Measurements from ENCODE around the gene SLCO4A1.
"Not testable (repeated sequence)": the region's sequence is repeated elsewhere in the genome, so short reads cannot be mapped to it uniquely, and the experiment has no call there.

The SLCO4A1 gene

GRCh38 chr20:62624719-62625453 is 17.4 kb upstream of the SLCO4A1 start:
- H3K4me1 ChIP-seq (ENCODE audit: control insufficient read depth, low read length) = peaks cover 64% of the 10 kb centered on the region
- TF ChIP-seq CTCF (IDR thresholded peaks at IDR 0.05; ENCODE audit: low read depth, low read length, poor library complexity, severe bottlenecking) = no peak
- TF ChIP-seq EZH2phosphoT487 (IDR thresholded peaks at IDR 0.05; ENCODE audit: borderline replicate concordance, low read length) = no peak
- peaks cover 10% of the 10 kb centered on the region for H3F3A ChIP-seq (ENCODE audit: control insufficient read depth, insufficient read depth)
- H3K9me2 ChIP-seq (replicated peaks; ENCODE audit: control insufficient read depth, low read length) = no peaks in the 10 kb centered on the region
- H3K36me3 ChIP-seq (ENCODE audit: control insufficient read depth, low read length) = peaks cover 7% of the 10 kb centered on the region
- H3K79me2 ChIP-seq (ENCODE audit: control insufficient read depth, low read length) = no peaks in the 10 kb centered on the region; the same call in 1 of the 2 replicates
- H3K9me3 ChIP-seq (ENCODE audit: control insufficient read depth, insufficient read depth, low read length) = peaks cover 10% of the 10 kb centered on the region
- peak overlapping the region; percentile 75 for H3K4me2 ChIP-seq (ENCODE audit: low read length)
- no peaks in the 10 kb centered on the region for H3K27me3 ChIP-seq (ENCODE audit: control insufficient read depth, low read length)
- H3K27ac ChIP-seq (ENCODE audit: low read depth, low read length) = peak overlapping the region; percentile 64
- peak overlapping the region; percentile 60 for H3K4me3 ChIP-seq (ENCODE audit: low read length)
- H4K20me1 ChIP-seq (ENCODE audit: control insufficient read depth, insufficient read depth, low read depth, low read length) = no peaks in the 10 kb centered on the region

GRCh38 chr20:62625516-62625915 is 16.8 kb upstream of the SLCO4A1 start:
- no peaks in the 10 kb centered on the region for H4K20me1 ChIP-seq (ENCODE audit: control insufficient read depth, insufficient read depth, low read depth, low read length)
- H3K4me1 ChIP-seq (ENCODE audit: control insufficient read depth, low read length) = peaks cover 70% of the 10 kb centered on the region
- TF ChIP-seq CTCF (IDR thresholded peaks at IDR 0.05; ENCODE audit: low read depth, low read length, poor library complexity, severe bottlenecking) = no peak
- no peak for TF ChIP-seq EZH2phosphoT487 (IDR thresholded peaks at IDR 0.05; ENCODE audit: borderline replicate concordance, low read length)
- peaks cover 5% of the 10 kb centered on the region; the same call in 1 of the 2 replicates for H3F3A ChIP-seq (ENCODE audit: control insufficient read depth, insufficient read depth)
- H3K27me3 ChIP-seq (ENCODE audit: control insufficient read depth, low read length) = no peaks in the 10 kb centered on the region
- no peaks in the 10 kb centered on the region for H3K9me2 ChIP-seq (replicated peaks; ENCODE audit: control insufficient read depth, low read length)
- peaks cover 10% of the 10 kb centered on the region for H3K9me3 ChIP-seq (ENCODE audit: control insufficient read depth, insufficient read depth, low read length)
- H3K79me2 ChIP-seq (ENCODE audit: control insufficient read depth, low read length) = no peaks in the 10 kb centered on the region; the same call in 1 of the 2 replicates
- H3K27ac ChIP-seq (ENCODE audit: low read depth, low read length) = no peak overlapping the region
- H3K36me3 ChIP-seq (ENCODE audit: control insufficient read depth, low read length) = peaks cover 7% of the 10 kb centered on the region
- H3K4me3 ChIP-seq (ENCODE audit: low read length) = no peak overlapping the region
- H3K4me2 ChIP-seq (ENCODE audit: low read length) = no peak overlapping the region

GRCh38 chr20:62625921-62626547 is 16.3 kb upstream of the SLCO4A1 start:
- H3K27me3 ChIP-seq (ENCODE audit: control insufficient read depth, low read length) = no peaks in the 10 kb centered on the region
- no peaks in the 10 kb centered on the region for H3K9me2 ChIP-seq (replicated peaks; ENCODE audit: control insufficient read depth, low read length)
- TF ChIP-seq CTCF (IDR thresholded peaks at IDR 0.05; ENCODE audit: low read depth, low read length, poor library complexity, severe bottlenecking) (no peak), EZH2phosphoT487 (IDR thresholded peaks at IDR 0.05; ENCODE audit: borderline replicate concordance, low read length) (no peak)
- peaks cover 75% of the 10 kb centered on the region for H3K4me1 ChIP-seq (ENCODE audit: control insufficient read depth, low read length)
- peaks cover 10% of the 10 kb centered on the region for H3K9me3 ChIP-seq (ENCODE audit: control insufficient read depth, insufficient read depth, low read length)
- H3K27ac ChIP-seq (ENCODE audit: low read depth, low read length) = no peak overlapping the region
- peaks cover 5% of the 10 kb centered on the region; the same call in 1 of the 2 replicates for H3F3A ChIP-seq (ENCODE audit: control insufficient read depth, insufficient read depth)
- H3K36me3 ChIP-seq (ENCODE audit: control insufficient read depth, low read length) = peaks cover 7% of the 10 kb centered on the region
- H3K4me2 ChIP-seq (ENCODE audit: low read length) = no peak overlapping the region
- no peaks in the 10 kb centered on the region; the same call in 1 of the 2 replicates for H3K79me2 ChIP-seq (ENCODE audit: control insufficient read depth, low read length)
- H3K4me3 ChIP-seq (ENCODE audit: low read length) = no peak overlapping the region
- no peaks in the 10 kb centered on the region for H4K20me1 ChIP-seq (ENCODE audit: control insufficient read depth, insufficient read depth, low read depth, low read length)

- Histone ChIP-seq H3K4me3 (ENCODE audit: low read length) (peak overlapping the region; percentile 60), H3K27ac (ENCODE audit: low read depth, low read length) (peak overlapping the region; percentile 86), H3K4me1 (ENCODE audit: control insufficient read depth, low read length) (peaks cover 89% of the 10 kb centered on the region)
Measured at GRCh38 chr20:62627425-62627824, 14.9 kb upstream of the SLCO4A1 start.

More at GRCh38 chr20:62627425-62627824, 14.9 kb upstream of the SLCO4A1 start:
- not testable (repeated sequence) for H4K20me1 ChIP-seq (ENCODE audit: control insufficient read depth, insufficient read depth, low read depth, low read length); H3K36me3 ChIP-seq (ENCODE audit: control insufficient read depth, low read length); H3F3A ChIP-seq (ENCODE audit: control insufficient read depth, insufficient read depth); H3K9me2 ChIP-seq (replicated peaks; ENCODE audit: control insufficient read depth, low read length); H3K79me2 ChIP-seq (ENCODE audit: control insufficient read depth, low read length); H3K27me3 ChIP-seq (ENCODE audit: control insufficient read depth, low read length)
- Histone ChIP-seq H3K4me2 (ENCODE audit: low read length) (peak overlapping the region; percentile 78), H3K9me3 (ENCODE audit: control insufficient read depth, insufficient read depth, low read length) (peaks cover 10% of the 10 kb centered on the region)

Data from DOHH2 (cell line).